Ovary (tissue), 9 donors: ENCODE measurements around the gene KLC1. TPM values are rescaled to one million over a fixed set of nuclear protein-coding genes. Genes with fewer than 3 reads are reported as not detected.

Source experiments
- DNase-seq, 5 donors: peaks; one replicate each; pipeline ENCODE4 v3.0.0-alpha.2; 2019 to 2020
- H3K27ac ChIP-seq, 2 donors: fragments of 200-600 bp; one replicate each; pipeline versions ENCODE4 v1.5.1 to v1.8.0; 2019 to 2022
- H3K27me3 ChIP-seq: fragments of 200-600 bp; one replicate; pipeline ENCODE4 v1.8.0; 2022
- H3K36me3 ChIP-seq: fragments of 200-600 bp; sonication (generic); one replicate; pipeline ENCODE4 v1.5.1; 2019
- H3K4me1 ChIP-seq: one replicate; pipeline ENCODE4 v1.8.1; 2013; ENCODE audit warnings: mild to moderate bottlenecking, moderate library complexity; ENCODE audit not compliant: insufficient read depth
- H3K4me3 ChIP-seq: fragments of 200-600 bp; sonication (generic); one replicate; pipeline ENCODE4 v1.5.1; 2017
- H3K9me3 ChIP-seq, 2 donors: fragments of 200-600 bp in 1 of 2; sonication (generic) in 1 of 2; one replicate each; pipeline versions ENCODE4 v1.5.1 to v1.8.1; 2013 to 2019; ENCODE audit warnings: mild to moderate bottlenecking in 1 of 2, moderate library complexity in 1 of 2
- CTCF ChIP-seq, 3 donors: fragments of 450-650 bp in 2 of 3; fragments of 200-600 bp in 1 of 3; IDR thresholded peaks; one replicate each; pipeline versions ENCODE4 v1.5.1 to v1.8.0; 2016 to 2022; ENCODE audit warnings: antibody characterized with exemption in 3 of 3, mild to moderate bottlenecking in 1 of 3
- EP300 ChIP-seq: sonication (generic); formaldehyde crosslinking; IDR thresholded peaks from one replicate; pipeline ENCODE4 v1.6.1; 2017; ENCODE audit warnings: antibody characterized with exemption
- POLR2A ChIP-seq: fragments of 450-650 bp; IDR thresholded peaks from one replicate; pipeline ENCODE4 v1.6.1; 2017; ENCODE audit warnings: antibody characterized with exemption, mild to moderate bottlenecking, moderate library complexity
- WGBS, 3 donors: extraction: QIAGEN DNeasy Blood & Tissue Kit in 1 of 3; methylation state at CpG; one replicate each; pipeline versions ENCODE4 v1.1.5 to v1.1.7; 2013 to 2017; 5-methylcytosine and 5-hydroxymethylcytosine counted together
- intact Hi-C, 4 donors: fragments of 100-400 bp; cut with DNase I; formaldehyde crosslinking; loops; one replicate each; pipeline versions ENCODE4 v1.11.0 to v1.15.1; 2022 to 2023
- polyA plus RNA-seq, 2 donors: library from polyadenylated mRNA; stranded (reverse); fragments of 200-250 nt in 1 of 2; fragments of 350-450 nt in 1 of 2; fragmentation: Illumina TruSeq in 1 of 2; extraction: RNeasy Lipid Tissue Mini Kit (QIAGEN cat#74804) in 1 of 2; gene quantifications; one replicate each; pipeline ENCODE4 v1.2.3, GENCODE V29; 2013 to 2014
- total RNA-seq, 7 donors: library from RNA; depleted of rRNA in 2 of 7; stranded (reverse); fragments of >200 nt in 2 of 7; fragmentation: NEBNext Ultra II Directional in 3 of 7; extraction: Animal tissue kit (Norgen Biotek cat#: 25700) in 3 of 7; gene quantifications; one replicate each; pipeline versions ENCODE4 v1.1.0 to v1.2.4, GENCODE V29; 2016 to 2023
- donor health status: DM: no; HTN: no; CAD: no; lungs with moderate emphysema.
- donor health status: DM: no; HTN: no; CAD: no.
- donor health status: Bipolar disorder and iron deficiency.
- donor health status: DM: yes; HTN: yes; CAD: no.
- donor health status: DM: no; HTN: no; CAD: no.
- donor health status: DM: yes; HTN: yes; CAD: no.

The KLC1 gene
- total and polyA plus RNA-seq, 9 donors = 80.0 to 191 (median 149) TPM

GRCh38 chr14:103697603-103698379 is 68.8 kb downstream of the KLC1 start:
- H3K36me3 ChIP-seq = no peaks in the 10 kb centered on the region
- peaks cover 22% of the 10 kb centered on the region for H3K4me1 ChIP-seq
- TF ChIP-seq EP300 (no peak), POLR2A (no peak), CTCF (IDR thresholded peaks at IDR 0.05) (no peak)
- no peaks in the 10 kb centered on the region for H3K27me3 ChIP-seq
- 66 to 83% (median 69%) methylated on average over 14 of the region's 14 CpGs for WGBS, 3 donors
- intact Hi-C loops = no loop called here
- H3K27ac ChIP-seq = peak overlapping the region in 1 of 2 donors; percentile 0
- H3K9me3 ChIP-seq = no peaks in the 10 kb centered on the region
- DNase-seq = peak in 1 of 5 donors; percentile 35
- H3K4me3 ChIP-seq = no peak overlapping the region

GRCh38 chr14:103698380-103699260 is 69.6 kb downstream of the KLC1 start:
- WGBS, 3 donors = 79% methylated on average over 22 to 33 of the region's 33 CpGs
- no peak overlapping the region for H3K4me3 ChIP-seq
- H3K36me3 ChIP-seq = no peaks in the 10 kb centered on the region
- peaks cover 22% of the 10 kb centered on the region for H3K4me1 ChIP-seq
- no peak for DNase-seq
- TF ChIP-seq POLR2A = no peak
- TF ChIP-seq CTCF (IDR thresholded peaks at IDR 0.05) = no peak
- TF ChIP-seq EP300 = no peak
- H3K9me3 ChIP-seq = no peaks in the 10 kb centered on the region
- H3K27ac ChIP-seq = no peak overlapping the region
- intact Hi-C loops = no loop called here
- H3K27me3 ChIP-seq = no peaks in the 10 kb centered on the region

GRCh38 chr14:103699261-103699661 is 70.2 kb downstream of the KLC1 start:
- Histone ChIP-seq H3K27me3 (no peaks in the 10 kb centered on the region), H3K4me1 (peaks cover 26% of the 10 kb centered on the region), H3K9me3 (no peaks in the 10 kb centered on the region), H3K27ac (no peak overlapping the region), H3K36me3 (no peaks in the 10 kb centered on the region), H3K4me3 (no peak overlapping the region)
- TF ChIP-seq POLR2A = no peak
- no peak for TF ChIP-seq EP300
- TF ChIP-seq CTCF (IDR thresholded peaks at IDR 0.05) = no peak
- 86 to 97% (median 90%) methylated on average over 16 to 17 of the region's 17 CpGs for WGBS, 3 donors
- no peak for DNase-seq
- intact Hi-C loops = no loop called here

GRCh38 chr14:103699901-103700752 is 71.1 kb downstream of the KLC1 start:
- H3K36me3 ChIP-seq = no peaks in the 10 kb centered on the region
- intact Hi-C loops = no loop called here
- H3K9me3 ChIP-seq = no peaks in the 10 kb centered on the region
- TF ChIP-seq POLR2A (no peak), EP300 (no peak), CTCF (IDR thresholded peaks at IDR 0.05) (no peak)
- H3K27ac ChIP-seq = no peak overlapping the region
- DNase-seq = no peak
- no peaks in the 10 kb centered on the region for H3K27me3 ChIP-seq
- H3K4me1 ChIP-seq = peaks cover 30% of the 10 kb centered on the region
- WGBS, 3 donors = 78 to 84% (median 83%) methylated on average over 20 to 25 of the region's 25 CpGs
- H3K4me3 ChIP-seq = no peak overlapping the region
